CD4-positive, alpha-beta T cell (primary cell): ENCODE results near the gene CDK11B. TPM values are rescaled to one million over a fixed set of nuclear protein-coding genes. Genes with fewer than 3 reads are reported as not detected.
"Not testable (repeated sequence)": the region's sequence is repeated elsewhere in the genome, so short reads cannot be mapped to it uniquely, and the experiment has no call there.

Experiments used
- ATAC-seq: fragments of 200-7000 bp; cut with Tn5 transposase; one replicate; pipeline ENCODE4 v1.10.0; 2022; ENCODE audit warnings: mild to moderate bottlenecking; ENCODE audit not compliant: poor library complexity
- CTCF ChIA-PET: fragments of 350-600 bp; sonication (Branson Sonifier 250); formaldehyde crosslinking; loops from one replicate; lab custom pipeline; 2021; ENCODE audit warnings: antibody characterized with exemption, inconsistent platforms; lab: Charles Lee
- POLR2A ChIA-PET: fragments of 350-600 bp; sonication (Branson Sonifier 250); formaldehyde crosslinking; loops from one replicate; lab custom pipeline; 2021; ENCODE audit warnings: antibody characterized with exemption, inconsistent platforms; lab: Charles Lee
- DNase-seq, 14 experiments: peaks; one replicate each; pipeline ENCODE4 v3.0.0-alpha.2; 2013 to 2020; ENCODE audit warnings: mixed read lengths in 2 of 14
- H3K27ac ChIP-seq, 2 donors: one replicate each; pipeline versions ENCODE4 v1.5.1 to v1.7.0; 2013; ENCODE audit warnings: low read length in 2 of 2, low read depth in 1 of 2, mild to moderate bottlenecking in 1 of 2
- H3K27me3 ChIP-seq, 2 experiments: 1 replicate in 1 of 2; 2 replicates in 1 of 2; pipeline versions ENCODE4 v1.6.1 to v1.7.0; 2013; ENCODE audit warnings: low read length in 2 of 2, control low read depth in 1 of 2, mild to moderate bottlenecking in 1 of 2, moderate library complexity in 1 of 2; ENCODE audit not compliant: insufficient read depth in 2 of 2, control insufficient read depth in 1 of 2
- H3K36me3 ChIP-seq: one replicate; pipeline ENCODE4 v1.6.1; 2013; ENCODE audit warnings: low read length, control low read depth; ENCODE audit not compliant: insufficient read depth
- H3K4me1 ChIP-seq: one replicate; pipeline ENCODE4 v1.6.1; 2013; ENCODE audit warnings: low read length, control low read depth; ENCODE audit not compliant: insufficient read depth
- H3K4me3 ChIP-seq: one replicate; pipeline ENCODE4 v1.5.1; 2013; ENCODE audit warnings: mild to moderate bottlenecking, low read length, moderate library complexity
- H3K9me3 ChIP-seq, 2 experiments: 1 replicate in 1 of 2; 2 replicates in 1 of 2; pipeline versions ENCODE4 v1.6.1 to v1.7.0; 2013; ENCODE audit warnings: low read length in 2 of 2, mild to moderate bottlenecking in 2 of 2, control low read depth in 1 of 2, moderate library complexity in 1 of 2; ENCODE audit not compliant: control insufficient read depth in 1 of 2, insufficient read depth in 1 of 2
- H3K27ac Mint-ChIP-seq: one replicate; pipeline ENCODE4 v1.8.0; 2020; ENCODE audit warnings: mixed read lengths
- H3K27me3 Mint-ChIP-seq: one replicate; pipeline ENCODE4 v1.8.0; 2021; ENCODE audit warnings: mixed read lengths
- H3K36me3 Mint-ChIP-seq: one replicate; pipeline ENCODE4 v1.8.0; 2021; ENCODE audit warnings: low read depth, mixed read lengths
- H3K4me1 Mint-ChIP-seq: one replicate; pipeline ENCODE4 v1.8.0; 2021; ENCODE audit warnings: low read depth, mixed read lengths
- H3K4me3 Mint-ChIP-seq: one replicate; pipeline ENCODE4 v1.8.0; 2020; ENCODE audit warnings: mild to moderate bottlenecking, mixed read lengths
- H3K9me3 Mint-ChIP-seq: one replicate; pipeline ENCODE4 v1.8.0; 2020; ENCODE audit warnings: mixed read lengths
- intact Hi-C, 2 experiments: fragments of 100-400 bp; cut with DNase I in 1 of 2; cut with micrococcal nuclease in 1 of 2; formaldehyde crosslinking; loops; one replicate each; pipeline versions ENCODE4 v1.15.1 to v1.9.0; 2023 to 2025; cut with DNase I, micrococcal nuclease
- total RNA-seq, 174 experiments: library from RNA in 2 of 174; stranded (reverse) in 2 of 174; gene quantifications; one replicate each; pipeline ENCODE4 v1.2.3 and lab custom pipeline; 2021 to 2026

Gene CDK11B
- total RNA-seq, 2 experiments from 2014 or later, result 49.8 to 52.0 TPM

DNA sequence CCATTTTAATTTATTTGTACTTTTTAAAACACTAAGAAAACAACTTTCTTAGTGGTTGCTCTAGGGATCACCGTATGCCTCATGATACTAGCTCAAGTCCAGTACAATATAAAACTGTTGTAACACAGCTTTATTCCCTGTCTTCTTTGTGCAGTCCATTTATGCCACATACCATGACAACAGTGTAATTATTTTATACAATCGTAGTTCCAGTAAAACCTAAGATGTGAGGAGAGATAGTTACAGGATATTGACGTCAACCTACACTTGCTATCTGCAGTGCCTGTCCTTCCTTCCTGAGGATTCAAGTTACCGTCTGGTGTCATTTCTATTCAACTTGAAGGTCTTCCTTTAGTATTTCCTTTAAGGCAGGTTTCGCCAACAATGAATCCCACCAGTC, 12.5 kb downstream of the CDK11B start:
- H3K4me3 ChIP-seq, ATAC-seq, H3K27me3 ChIP-seq, H3K9me3 Mint-ChIP-seq, H3K4me1 Mint-ChIP-seq, CTCF ChIA-PET, POLR2A ChIA-PET, H3K27ac ChIP-seq, H3K4me3 Mint-ChIP-seq, H3K27me3 Mint-ChIP-seq, H3K9me3 ChIP-seq, H3K27ac Mint-ChIP-seq, H3K4me1 ChIP-seq, DNase-seq, intact Hi-C loops: not testable (repeated sequence)
- H3K36me3 ChIP-seq, result peaks cover 29% of the 10 kb centered on the region
- peaks cover 43% of the 10 kb centered on the region for H3K36me3 Mint-ChIP-seq

DNA sequence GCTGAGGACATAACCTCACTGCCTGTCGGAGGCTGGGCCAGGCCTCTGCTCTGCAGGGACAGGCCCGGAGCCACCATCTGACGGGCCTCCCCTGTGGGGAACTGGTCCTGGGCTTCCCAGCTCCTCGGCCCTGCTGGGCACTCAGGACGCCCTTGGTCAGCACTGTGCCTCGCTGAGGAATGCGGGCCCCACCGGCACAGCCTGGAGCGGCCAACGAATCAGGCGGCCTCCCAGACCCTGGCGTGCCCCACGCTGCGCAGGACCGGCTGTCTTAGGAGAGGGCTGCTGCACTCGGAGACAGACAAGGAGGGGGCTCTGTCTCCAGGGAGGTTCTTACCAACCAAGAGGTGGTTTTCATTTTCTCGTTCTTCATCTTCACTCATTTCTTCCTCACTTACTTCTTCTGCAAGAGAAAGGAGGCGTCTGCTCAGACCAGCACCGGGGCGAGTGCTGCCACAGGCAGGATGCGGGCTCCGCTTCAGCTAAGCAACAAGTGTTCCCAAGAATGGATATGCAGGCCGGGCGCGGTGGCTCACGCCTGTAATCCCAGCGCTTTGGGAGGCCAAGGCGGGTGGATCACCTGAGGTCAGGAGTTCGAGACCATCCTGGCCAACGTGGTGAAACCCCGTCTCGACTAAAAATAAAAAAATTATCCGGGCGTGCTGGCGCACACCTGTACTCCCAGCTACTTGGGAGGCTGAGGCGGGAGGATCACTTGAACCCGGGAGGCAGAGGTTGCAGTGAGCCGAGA, 17.9 kb downstream of the CDK11B start:
- not testable (repeated sequence) for H3K27ac Mint-ChIP-seq, ATAC-seq, H3K27me3 Mint-ChIP-seq

DNA sequence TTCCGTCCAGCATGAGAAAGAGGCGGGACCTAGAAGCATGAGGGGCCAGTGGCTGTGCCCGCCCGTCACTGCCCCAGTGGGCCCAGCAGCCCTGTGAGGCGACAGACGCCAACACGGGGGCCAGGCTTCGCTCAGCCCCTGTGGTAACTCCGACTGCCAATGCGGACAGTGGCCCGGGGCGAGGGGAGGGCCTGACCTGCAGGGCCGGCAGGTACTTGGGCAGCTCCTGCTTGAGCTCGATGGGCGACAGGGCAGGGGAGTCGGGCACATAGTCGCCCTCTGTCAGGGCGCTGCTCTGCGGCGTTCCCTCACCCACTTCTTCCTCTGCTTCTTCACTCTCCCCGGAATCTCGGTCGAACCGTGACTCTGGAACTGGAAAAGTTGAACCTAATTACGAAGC, 18.7 kb downstream of the CDK11B start:
- H3K4me3 Mint-ChIP-seq, H3K9me3 Mint-ChIP-seq, H3K36me3 ChIP-seq, POLR2A ChIA-PET, H3K36me3 Mint-ChIP-seq, H3K4me1 ChIP-seq, H3K9me3 ChIP-seq, H3K27ac ChIP-seq, H3K4me1 Mint-ChIP-seq, H3K27me3 Mint-ChIP-seq, H3K27me3 ChIP-seq, DNase-seq, CTCF ChIA-PET, ATAC-seq, H3K4me3 ChIP-seq, intact Hi-C loops, H3K27ac Mint-ChIP-seq: not testable (repeated sequence)

More for the DNA sequence above, 17.9 kb downstream of the CDK11B start:
- H3K36me3 Mint-ChIP-seq, CTCF ChIA-PET, H3K27me3 ChIP-seq, H3K9me3 ChIP-seq, H3K9me3 Mint-ChIP-seq, H3K4me3 Mint-ChIP-seq, H3K4me3 ChIP-seq, H3K27ac ChIP-seq, POLR2A ChIA-PET, DNase-seq, H3K4me1 ChIP-seq, H3K4me1 Mint-ChIP-seq, intact Hi-C loops: not testable (repeated sequence)
- peaks cover 11% of the 10 kb centered on the region for H3K36me3 ChIP-seq

DNA sequence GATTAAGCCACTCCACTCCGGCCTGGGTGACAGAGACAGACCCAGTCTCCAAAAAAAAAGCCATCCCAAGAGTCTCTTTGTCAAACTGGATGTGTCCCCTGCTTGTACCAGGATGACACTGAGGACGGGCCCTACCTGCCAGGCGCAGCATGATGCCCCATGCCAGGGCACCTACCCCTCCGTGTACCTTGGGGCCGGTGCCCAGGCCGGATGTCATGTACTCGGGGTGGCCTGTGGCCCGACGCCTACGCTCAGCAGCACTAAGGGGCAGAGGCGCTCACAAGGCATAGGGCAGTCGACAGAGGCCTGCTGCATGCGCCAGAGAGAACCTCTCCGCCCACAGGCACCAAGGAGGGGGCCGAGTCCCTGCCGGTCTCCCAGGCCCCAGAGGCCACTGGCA, 19.4 kb downstream of the CDK11B start:
- ATAC-seq, H3K36me3 ChIP-seq, H3K4me3 Mint-ChIP-seq, H3K36me3 Mint-ChIP-seq, H3K4me1 Mint-ChIP-seq, H3K9me3 ChIP-seq, H3K4me1 ChIP-seq, H3K27me3 Mint-ChIP-seq, H3K27ac ChIP-seq, POLR2A ChIA-PET, H3K27ac Mint-ChIP-seq, H3K4me3 ChIP-seq, H3K9me3 Mint-ChIP-seq, H3K27me3 ChIP-seq: not testable (repeated sequence)
- peak in 1 of 14 experiments; percentile 11 for DNase-seq
- CTCF ChIA-PET, result interaction anchor here (0.7 kb wide), 1 partner anchor 307 kb away, joined by 3 read pairs; no protein-coding TSS in a partner anchor
- intact Hi-C loops, result loop anchor here in 1 of 2 experiments (10.0 kb wide), 1 partner anchor 755 kb away; the partner anchor contains the start of genes MORN1 and RER1

DNA sequence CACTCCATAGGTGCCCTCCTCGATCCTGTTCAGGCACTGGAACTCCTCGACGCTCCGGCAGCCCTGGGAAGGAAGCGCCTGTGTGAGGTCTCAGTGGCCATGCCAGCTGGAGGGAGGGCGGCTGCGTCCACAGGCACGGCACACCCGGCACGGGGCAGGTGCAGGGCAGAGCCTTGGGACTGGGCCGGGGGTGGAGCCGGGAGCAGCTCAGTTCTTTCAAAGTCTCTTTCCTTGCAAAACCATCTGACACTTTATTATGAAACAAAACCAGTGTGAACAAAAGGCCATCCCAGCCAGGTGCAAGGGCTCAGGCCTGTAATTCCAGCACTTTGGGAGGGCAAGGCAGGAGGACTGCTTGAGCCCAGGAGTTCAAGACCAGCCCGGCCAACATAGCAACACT, 20.3 kb downstream of the CDK11B start:
- POLR2A ChIA-PET, H3K9me3 Mint-ChIP-seq, H3K36me3 Mint-ChIP-seq, H3K4me3 Mint-ChIP-seq, H3K27me3 Mint-ChIP-seq, H3K27ac Mint-ChIP-seq, H3K4me1 ChIP-seq, DNase-seq, ATAC-seq, H3K27ac ChIP-seq, H3K9me3 ChIP-seq, H3K4me1 Mint-ChIP-seq, H3K4me3 ChIP-seq, H3K27me3 ChIP-seq, H3K36me3 ChIP-seq: not testable (repeated sequence)
- CTCF ChIA-PET, result interaction anchor here (0.7 kb wide), 1 partner anchor 307 kb away, joined by 3 read pairs; no protein-coding TSS in a partner anchor
- intact Hi-C loops, result loop anchor here in 1 of 2 experiments (10.0 kb wide), 1 partner anchor 756 kb away; the partner anchor contains the start of genes MORN1 and RER1

DNA sequence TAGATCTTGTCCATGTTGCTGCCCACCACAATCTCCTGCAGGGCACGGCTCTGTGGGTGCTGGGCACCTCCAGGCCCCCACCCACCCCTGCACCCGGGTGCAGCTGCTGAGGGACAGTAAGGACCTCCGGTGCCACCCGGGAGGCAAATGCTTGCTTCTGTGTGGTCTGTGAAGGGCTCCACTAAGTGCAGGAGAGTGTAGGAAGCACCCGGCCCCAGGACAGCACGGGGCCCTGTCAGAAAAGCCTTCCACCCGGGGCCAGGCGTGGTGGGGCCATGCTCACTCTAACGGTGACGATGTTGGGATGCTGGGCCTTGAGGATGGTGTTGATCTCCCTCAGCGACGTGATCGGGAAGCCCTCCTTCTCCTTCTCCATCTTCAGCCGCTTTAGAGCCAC, 21.3 kb downstream of the CDK11B start:
- intact Hi-C loops, result loop anchor here in 1 of 2 experiments (10.0 kb wide), 1 partner anchor 757 kb away; the partner anchor contains the start of genes MORN1 and RER1
- H3K4me1 Mint-ChIP-seq, H3K27me3 Mint-ChIP-seq, H3K9me3 Mint-ChIP-seq, H3K27ac ChIP-seq, H3K36me3 Mint-ChIP-seq, H3K27ac Mint-ChIP-seq, H3K4me3 ChIP-seq, H3K9me3 ChIP-seq, ATAC-seq, H3K4me1 ChIP-seq, H3K4me3 Mint-ChIP-seq, CTCF ChIA-PET, H3K27me3 ChIP-seq, DNase-seq, H3K36me3 ChIP-seq, POLR2A ChIA-PET: not testable (repeated sequence)
